Lower leg skin (tissue), 3 donors: ENCODE measurements around the gene UQCRH.
"Not testable (repeated sequence)": the region's sequence is repeated elsewhere in the genome, so short reads cannot be mapped to it uniquely, and the experiment has no call there.

Source experiments
- POLR2A ChIP-seq, 2 donors: fragments of 450-650 bp; IDR thresholded peaks; one replicate each; pipeline ENCODE4 v1.6.1; 2016 to 2017; ENCODE audit warnings: antibody characterized with exemption in 2 of 2, mild to moderate bottlenecking in 1 of 2, moderate library complexity in 1 of 2
- TF ChIP-seq, protein P1 (sequence below), 3 donors: fragments of 450-650 bp; IDR thresholded peaks; one replicate each; pipeline ENCODE4 v1.5.1; 2016; ENCODE audit warnings: antibody characterized with exemption in 3 of 3, mild to moderate bottlenecking in 3 of 3, moderate library complexity in 2 of 3

DNA sequence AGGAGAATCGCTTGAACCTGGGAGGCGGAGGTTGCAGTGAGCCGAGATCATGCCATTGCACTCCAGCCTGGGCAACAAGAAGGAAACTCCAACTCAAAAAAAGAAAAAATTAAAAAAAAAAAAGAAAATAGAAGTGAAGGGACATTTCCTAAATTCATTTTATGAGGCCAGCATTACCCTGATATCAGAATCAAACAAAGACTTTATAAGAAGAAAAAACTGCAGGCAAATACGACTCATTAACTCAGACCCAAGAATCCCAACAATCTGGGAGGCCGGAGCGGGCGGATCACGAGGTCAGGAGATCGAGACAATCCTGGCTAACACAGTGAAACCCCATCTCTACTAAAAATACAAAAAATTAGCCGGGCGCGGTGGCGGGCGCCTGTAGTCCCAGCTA lies 33.9 kb downstream of the UQCRH start:
- TF ChIP-seq, protein P1, sequence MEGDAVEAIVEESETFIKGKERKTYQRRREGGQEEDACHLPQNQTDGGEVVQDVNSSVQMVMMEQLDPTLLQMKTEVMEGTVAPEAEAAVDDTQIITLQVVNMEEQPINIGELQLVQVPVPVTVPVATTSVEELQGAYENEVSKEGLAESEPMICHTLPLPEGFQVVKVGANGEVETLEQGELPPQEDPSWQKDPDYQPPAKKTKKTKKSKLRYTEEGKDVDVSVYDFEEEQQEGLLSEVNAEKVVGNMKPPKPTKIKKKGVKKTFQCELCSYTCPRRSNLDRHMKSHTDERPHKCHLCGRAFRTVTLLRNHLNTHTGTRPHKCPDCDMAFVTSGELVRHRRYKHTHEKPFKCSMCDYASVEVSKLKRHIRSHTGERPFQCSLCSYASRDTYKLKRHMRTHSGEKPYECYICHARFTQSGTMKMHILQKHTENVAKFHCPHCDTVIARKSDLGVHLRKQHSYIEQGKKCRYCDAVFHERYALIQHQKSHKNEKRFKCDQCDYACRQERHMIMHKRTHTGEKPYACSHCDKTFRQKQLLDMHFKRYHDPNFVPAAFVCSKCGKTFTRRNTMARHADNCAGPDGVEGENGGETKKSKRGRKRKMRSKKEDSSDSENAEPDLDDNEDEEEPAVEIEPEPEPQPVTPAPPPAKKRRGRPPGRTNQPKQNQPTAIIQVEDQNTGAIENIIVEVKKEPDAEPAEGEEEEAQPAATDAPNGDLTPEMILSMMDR (IDR thresholded peaks at IDR 0.05) = not testable (repeated sequence)
- not testable (repeated sequence) for TF ChIP-seq POLR2A (IDR thresholded peaks at IDR 0.05)
